ENCODE measurements around the gene SCD5. TPM values are rescaled to one million over a fixed set of nuclear protein-coding genes. Genes with fewer than 3 reads are reported as not detected.

Gene SCD5
- total and polyA plus RNA-seq, 9 of the 15 experiments (the other 6 are each of a cell fraction or from before 2014, with no cell fraction given), result 0.01 to 0.20 (median 0.03) TPM; not detected in 5

DNA sequence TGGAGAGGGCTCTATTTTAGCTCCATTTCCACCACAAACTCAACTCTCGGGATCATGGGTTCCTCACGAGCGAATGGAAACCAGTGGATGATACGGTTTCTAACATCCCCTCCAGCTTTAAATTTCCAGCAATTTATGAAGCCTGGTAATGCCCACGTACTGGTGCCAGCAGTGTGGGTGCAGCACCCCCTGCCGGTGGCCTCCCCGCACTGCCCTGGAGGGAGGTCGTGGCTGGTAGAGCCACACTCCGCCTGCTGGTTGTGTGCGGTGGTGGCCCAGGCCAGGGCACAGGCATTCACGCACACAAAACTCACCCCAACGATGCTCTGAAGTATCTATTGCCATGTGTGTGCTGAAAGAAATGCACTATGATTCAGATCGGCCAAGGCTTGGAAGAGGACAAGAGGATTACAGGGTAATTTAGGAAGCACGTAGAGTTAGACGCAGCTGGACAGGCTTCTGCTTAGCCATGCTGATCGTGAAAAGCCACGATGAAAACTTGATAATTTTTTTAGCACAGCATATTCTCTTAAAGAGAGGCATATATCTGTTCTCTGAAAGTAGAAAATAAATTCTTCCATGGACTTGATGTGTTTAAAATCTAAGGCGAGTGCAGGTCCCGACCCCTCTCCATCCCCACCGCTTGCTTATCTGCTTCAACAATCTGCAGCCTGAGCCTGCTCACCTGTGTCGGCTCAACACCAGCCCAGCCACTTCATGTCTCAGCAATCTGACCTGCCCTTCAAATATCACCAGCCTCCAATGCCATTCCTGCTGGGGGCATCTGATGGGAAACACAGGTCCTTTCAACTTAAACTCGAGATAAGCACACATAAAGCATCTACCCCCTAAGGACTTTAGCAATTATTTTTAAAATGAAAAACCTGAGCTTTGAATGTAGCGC lies 59.1 kb downstream of the SCD5 start:
- in situ Hi-C loops (cut with MboI), result loop anchor here (5.0 kb wide), 1 partner anchor 272 kb away; no protein-coding TSS in a partner anchor
- TF ChIP-seq REST (IDR thresholded peaks at IDR 0.05; ENCODE audit: borderline replicate concordance) (peak; percentile 79), REST (CRISPR knock-in tag; IDR thresholded peaks at IDR 0.05; ENCODE audit: low read depth) (no peak), CC2D1A (IDR thresholded peaks at IDR 0.05) (0 out of 2 replicates have a peak, but pooled peaks have one; percentile 33), HNRNPL (IDR thresholded peaks at IDR 0.05; ENCODE audit: low read depth, low read length) (no peak), XRCC5 (IDR thresholded peaks at IDR 0.05; ENCODE audit: low read depth, low read length) (peak; percentile 70; the same call in 1 of the 2 replicates), STAG1 (CRISPR knock-in tag; IDR thresholded peaks at IDR 0.05; ENCODE audit: borderline replicate concordance) (peak; percentile 84; the same call in 1 of the 2 replicates), DEAF1 (CRISPR knock-in tag; IDR thresholded peaks at IDR 0.05) (peak; percentile 63; the same call in 1 of the 2 replicates), SMC3 (conservative IDR thresholded peaks at IDR 0.05; ENCODE audit: insufficient read depth, low read depth, low read length) (peak; percentile 95), TBL1XR1 (IDR thresholded peaks at IDR 0.05; ENCODE audit: low read length in 2 of 2) (no peak), NFIC (IDR thresholded peaks at IDR 0.05) (0 out of 2 replicates have a peak, but pooled peaks have one; percentile 19)

More for the DNA sequence above, 59.1 kb downstream of the SCD5 start:
- no peak overlapping the region for H2AFZ ChIP-seq (ENCODE audit: low read depth, low read length)
- no peaks in the 10 kb centered on the region for H3K36me3 ChIP-seq (ENCODE audit: control insufficient read depth, insufficient read depth, low read length)
- H3K4me2 ChIP-seq (ENCODE audit: insufficient read depth, low read length), result no peak overlapping the region
- peaks cover 4 to 26% of the 10 kb centered on the region in 2 experiments; a peak in 4 of 5 replicates for H3K27me3 ChIP-seq (ENCODE audit: control insufficient read depth in 2 of 2, insufficient read depth in 2 of 2, low read length in 2 of 2)
- no peaks in the 10 kb centered on the region; the same call in 1 of the 2 replicates for H4K20me1 ChIP-seq (replicated peaks; ENCODE audit: control insufficient read depth, insufficient read depth, low read length)
- no peaks in the 10 kb centered on the region for H3K9me3 ChIP-seq (replicated peaks; ENCODE audit: control insufficient read depth, insufficient read depth, low read depth, low read length)
- CTCF ChIA-PET (ENCODE audit: low intra/inter-chr PET ratio), result interaction anchor here (0.6 to 2.6 kb wide), 4 partner anchors 53 to 1333 kb away, joined by 3 to 27 read pairs (median 4); no protein-coding TSS in a partner anchor
- DNase-seq (ENCODE audit: extremely low read depth in 1 of 4, low spot score in 3 of 4) (peak; percentile 71 to 89 (median 86)), FAIRE-seq (peak; percentile 56), ATAC-seq (peak; percentile 100)
- H3K9me1 ChIP-seq (ENCODE audit: control insufficient read depth, insufficient read depth, low read length), result no peaks in the 10 kb centered on the region
- H3K9ac ChIP-seq (ENCODE audit: insufficient read depth in 1 of 2, low read depth in 2 of 2, low read length in 2 of 2), result no peak overlapping the region
- no peaks in the 10 kb centered on the region for H3K79me2 ChIP-seq (ENCODE audit: control insufficient read depth, insufficient read depth, low read length)
- 15% methylated on average over 23 of the region's 23 CpGs for WGBS (ENCODE audit: insufficient coverage, low coverage, missing lambda C conversion rate)
- intact Hi-C loops (cut with micrococcal nuclease), result loop anchor here (1.0 to 5.0 kb wide), 2 partner anchors 277 to 462 kb away; no protein-coding TSS in a partner anchor
- no peak overlapping the region for H3K4me3 ChIP-seq
- POLR2A ChIA-PET, result interaction anchor here (0.6 kb wide), 1 partner anchor 9 kb away, joined by 4 read pairs; no protein-coding TSS in a partner anchor
- BruUV-seq (replicated peaks), result no TSS peak
- 0 out of 5 replicates have a peak, but pooled peaks cover 0 to 2% of the 10 kb centered on the region in 2 experiments for H3K4me1 ChIP-seq (replicated peaks in 1 of 2; ENCODE audit: control insufficient read depth in 2 of 2, insufficient read depth in 2 of 2, low read length in 2 of 2)
- no peak overlapping the region for H3K27ac ChIP-seq (ENCODE audit: extremely low read depth, low read depth, low read length)
